GM19452 (cell line): Measurements from ENCODE around the gene CHRNE.
"Not testable (repeated sequence)": the region's sequence is repeated elsewhere in the genome, so short reads cannot be mapped to it uniquely, and the experiment has no call there.

Experiments
- ATAC-seq: cut with Tn5 transposase; IDR thresholded peaks from one replicate; pipeline ENCODE4 v1.9.1; 2021; ENCODE audit not compliant: unreplicated experiment

The CHRNE gene

GRCh38 chr17:4908301-4908700, 5.4 kb upstream of the CHRNE start:
- ATAC-seq = no peak

- ATAC-seq = not testable (repeated sequence)
Observed at GRCh38 chr17:4906642-4907041, 3.7 kb upstream of the CHRNE start.

- ATAC-seq = no peak
Observed at GRCh38 chr17:4902540-4902939, 358 bp downstream of the CHRNE start.

- no peak for ATAC-seq
Observed at GRCh38 chr17:4901648-4902344, 1.1 kb downstream of the CHRNE start.

GRCh38 chr17:4901108-4901647, 1.7 kb downstream of the CHRNE start:
- ATAC-seq = no peak

- ATAC-seq = no peak
Observed at GRCh38 chr17:4900231-4901107, 2.4 kb downstream of the CHRNE start.

- ATAC-seq = no peak
Observed at GRCh38 chr17:4899341-4900230, 3.3 kb downstream of the CHRNE start, which contains the start of gene C17orf107. Gene C17orf107 (plus strand): TSS chr17:4899536. CDS start chr17:4899763, 227 bp downstream.

- no peak for ATAC-seq
Observed at GRCh38 chr17:4898927-4899326, 4.0 kb downstream of the CHRNE start.

- ATAC-seq = no peak
Observed at GRCh38 chr17:4898351-4898750, 4.5 kb downstream of the CHRNE start.

- no peak for ATAC-seq
Observed at GRCh38 chr17:4897785-4898184, 5.1 kb downstream of the CHRNE start.

- ATAC-seq = no peak
Observed at GRCh38 chr17:4897198-4897687, 5.7 kb downstream of the CHRNE start.

- no peak for ATAC-seq
Observed at GRCh38 chr17:4896332-4897197, 6.3 kb downstream of the CHRNE start.

- no peak for ATAC-seq
Observed at GRCh38 chr17:4895657-4896331, 7.1 kb downstream of the CHRNE start.

- no peak for ATAC-seq
Observed at GRCh38 chr17:4895121-4895520, 7.8 kb downstream of the CHRNE start.

- ATAC-seq = no peak
Observed at GRCh38 chr17:4893721-4894560, 9.0 kb downstream of the CHRNE start.

- no peak for ATAC-seq
Observed at GRCh38 chr17:4893272-4893671, 9.6 kb downstream of the CHRNE start.

- no peak for ATAC-seq
Observed at GRCh38 chr17:4892499-4893221, 10.2 kb downstream of the CHRNE start.
